ENCODE results near the gene LHX6. TPM values are rescaled to one million over a fixed set of nuclear protein-coding genes. Genes with fewer than 3 reads are reported as not detected.

LHX6 gene
- total RNA-seq, 4 donors from 2014 or later, result 2.5 to 15.0 (median 6.5) TPM

- Histone ChIP-seq H3K36me3 (no peaks in the 10 kb centered on the region), H3K9me3 (no peaks in the 10 kb centered on the region), H3K4me1 (no peaks in the 10 kb centered on the region), H3K4me3 (no peak overlapping the region), H3K27me3 (peaks cover 0 to 17% of the 10 kb centered on the region in 2 donors), H3K27ac (no peak overlapping the region)
- WGBS, 2 donors, result 41 to 47% methylated on average over 7 of the region's 7 CpGs
- no peak for DNase-seq (ENCODE audit: low spot score in 2 of 2)
- TF ChIP-seq POLR2A (IDR thresholded peaks at IDR 0.05), result no peak
Measured at GRCh38 chr9:122197426-122197825, 31.3 kb downstream of the LHX6 start.

GRCh38 chr9:122195875-122196274 lies 32.9 kb downstream of the LHX6 start:
- no peak for DNase-seq (ENCODE audit: low spot score in 2 of 2)
- WGBS, 2 donors, result 90 to 94% methylated on average over 4 of the region's 4 CpGs
- no peaks in the 10 kb centered on the region for H3K36me3 ChIP-seq
- TF ChIP-seq POLR2A (IDR thresholded peaks at IDR 0.05), result no peak
- no peak for TF ChIP-seq CTCF (IDR thresholded peaks at IDR 0.05)
- no peak for TF ChIP-seq EP300 (IDR thresholded peaks at IDR 0.05)
- H3K9me3 ChIP-seq, result no peaks in the 10 kb centered on the region
- no peaks in the 10 kb centered on the region for H3K4me1 ChIP-seq
- H3K27ac ChIP-seq, result no peak overlapping the region
- no peak overlapping the region for H3K4me3 ChIP-seq
- H3K27me3 ChIP-seq, result peaks cover 0 to 17% of the 10 kb centered on the region in 2 donors

GRCh38 chr9:122193651-122194050 lies 35.1 kb downstream of the LHX6 start:
- peaks cover 0 to 17% of the 10 kb centered on the region in 2 donors for H3K27me3 ChIP-seq
- DNase-seq (ENCODE audit: low spot score in 2 of 2), result no peak
- H3K4me3 ChIP-seq, result no peak overlapping the region
- WGBS, 2 donors, result 70 to 77% methylated on average over 6 of the region's 6 CpGs
- TF ChIP-seq POLR2A (IDR thresholded peaks at IDR 0.05), result no peak
- no peak for TF ChIP-seq CTCF (IDR thresholded peaks at IDR 0.05)
- no peak for TF ChIP-seq EP300 (IDR thresholded peaks at IDR 0.05)
- no peaks in the 10 kb centered on the region for H3K9me3 ChIP-seq
- no peaks in the 10 kb centered on the region for H3K4me1 ChIP-seq
- no peaks in the 10 kb centered on the region for H3K36me3 ChIP-seq
- no peak overlapping the region for H3K27ac ChIP-seq

DNA sequence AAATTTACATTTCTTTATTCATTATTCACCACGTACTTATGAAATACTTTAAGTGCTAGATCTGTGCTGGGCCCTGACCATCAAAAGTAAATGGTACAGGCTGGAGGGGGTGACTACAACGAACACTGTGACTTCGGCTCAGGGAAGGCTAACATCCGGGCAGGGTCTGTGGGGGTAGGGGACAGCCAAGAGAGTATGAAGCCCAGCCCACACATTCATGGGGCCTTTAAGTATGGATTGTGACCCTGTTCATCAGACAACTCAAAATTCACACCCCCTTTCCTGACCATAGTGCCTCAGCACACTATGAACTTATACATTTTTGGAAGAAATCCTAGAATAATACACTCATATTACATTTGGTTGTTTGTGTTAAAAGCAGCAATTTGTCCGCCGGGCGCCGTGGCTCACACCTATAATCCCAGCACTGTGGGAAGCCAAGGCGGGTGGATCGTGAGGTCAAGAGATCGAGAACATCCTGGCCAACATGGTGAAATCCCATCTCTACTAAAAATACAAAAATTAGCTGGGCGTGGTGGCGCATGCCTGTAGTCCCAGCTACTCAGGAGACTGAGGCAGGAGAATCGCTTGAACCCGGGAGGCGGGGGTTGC lies 35.7 kb downstream of the LHX6 start:
- no peak overlapping the region for H3K27ac ChIP-seq
- no peaks in the 10 kb centered on the region for H3K9me3 ChIP-seq
- H3K27me3 ChIP-seq, result peaks cover 0 to 13% of the 10 kb centered on the region in 2 donors
- no peak overlapping the region for H3K4me3 ChIP-seq
- DNase-seq (ENCODE audit: low spot score in 2 of 2), result no peak
- no peaks in the 10 kb centered on the region for H3K4me1 ChIP-seq
- 67 to 69% methylated on average over 16 of the region's 16 CpGs for WGBS, 2 donors
- TF ChIP-seq EP300 (IDR thresholded peaks at IDR 0.05), result no peak
- no peak for TF ChIP-seq POLR2A (IDR thresholded peaks at IDR 0.05)
- no peak for TF ChIP-seq CTCF (IDR thresholded peaks at IDR 0.05)
- H3K36me3 ChIP-seq, result no peaks in the 10 kb centered on the region

GRCh38 chr9:122192261-122192875 lies 36.4 kb downstream of the LHX6 start:
- WGBS, 2 donors, result 82 to 85% methylated on average over 5 of the region's 5 CpGs
- TF ChIP-seq CTCF (IDR thresholded peaks at IDR 0.05) (no peak), EP300 (IDR thresholded peaks at IDR 0.05) (no peak), POLR2A (IDR thresholded peaks at IDR 0.05) (no peak)
- Histone ChIP-seq H3K36me3 (no peaks in the 10 kb centered on the region), H3K4me3 (no peak overlapping the region), H3K4me1 (no peaks in the 10 kb centered on the region), H3K27me3 (peaks cover 0 to 7% of the 10 kb centered on the region in 2 donors), H3K9me3 (no peaks in the 10 kb centered on the region), H3K27ac (no peak overlapping the region)
- DNase-seq (ENCODE audit: low spot score in 2 of 2), result no peak

Data from tibial nerve (tissue), 4 donors.